Measurements from ENCODE around the gene CD180.
"Not testable (repeated sequence)": the region's sequence is repeated elsewhere in the genome, so short reads cannot be mapped to it uniquely, and the experiment has no call there.

CD180 gene

DNA sequence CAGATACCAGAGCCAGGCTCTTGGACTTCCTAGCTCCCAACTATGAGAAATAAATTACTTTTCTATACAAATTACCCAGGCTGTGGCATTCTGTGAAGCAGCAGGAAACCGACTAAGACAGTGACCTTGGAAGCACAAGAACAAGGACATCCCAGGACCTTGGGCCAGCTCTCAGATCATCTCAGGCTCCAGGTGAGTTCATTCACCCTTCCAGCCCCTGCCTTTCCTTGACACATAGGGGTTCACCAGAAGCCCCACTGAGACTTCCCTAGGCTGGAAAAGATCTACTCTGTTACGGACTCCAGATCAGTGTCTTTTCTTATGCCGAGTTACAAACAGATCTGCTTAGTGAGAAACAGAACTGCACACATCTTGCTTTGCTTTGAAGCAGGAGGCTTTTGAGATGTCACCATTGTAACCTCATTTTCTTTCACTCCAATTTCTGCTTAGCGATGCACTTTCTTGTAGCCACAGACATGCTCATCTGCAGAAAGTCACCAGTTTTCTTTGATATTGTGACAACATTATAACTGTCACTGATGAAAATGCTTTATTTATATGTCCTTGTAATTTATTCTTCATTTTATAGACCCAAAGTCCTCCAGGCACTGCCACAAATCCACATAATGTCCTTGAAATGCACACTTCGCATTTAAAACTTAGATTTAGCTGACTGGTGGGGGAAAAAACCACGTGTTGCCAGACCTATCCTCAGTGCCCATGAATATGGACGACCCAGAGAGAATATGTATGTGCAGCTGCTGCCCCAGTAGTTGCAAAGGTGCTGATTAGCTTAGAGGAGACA lies 8.1 kb downstream of the CD180 start:
- no peak for DNase-seq (ENCODE audit: low spot score)

DNA sequence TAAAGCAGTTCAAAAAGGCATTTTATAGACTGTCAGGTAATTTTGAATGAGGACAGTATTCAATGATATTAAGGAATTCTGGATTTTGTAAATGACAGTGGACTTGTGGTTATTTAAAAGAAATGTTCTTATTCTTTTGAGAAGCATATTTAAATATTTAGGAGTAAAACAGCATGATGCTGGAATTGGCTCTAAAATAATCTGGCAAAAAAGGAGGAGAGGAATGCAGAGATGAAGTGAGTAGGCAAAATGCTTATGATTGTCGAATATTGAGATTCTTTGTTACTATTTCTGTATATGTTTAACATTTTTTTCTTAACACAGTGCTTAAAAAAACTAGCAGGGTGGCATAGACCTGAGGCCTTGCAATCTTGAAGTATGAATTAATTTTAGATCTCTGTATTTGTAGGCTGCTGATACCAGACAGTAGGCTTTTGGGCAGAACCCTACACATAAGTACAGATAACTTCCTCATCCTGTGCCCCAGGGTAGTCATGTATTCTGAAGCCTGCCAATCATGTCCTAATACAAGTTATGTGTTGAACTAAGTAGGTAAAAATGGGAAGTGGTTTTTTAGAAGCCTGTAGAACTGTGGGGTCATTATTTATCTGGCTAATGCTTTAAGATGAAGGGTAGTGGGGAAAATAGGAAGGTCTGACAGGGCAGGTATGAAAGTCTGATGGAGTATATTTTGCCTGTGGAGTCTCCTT lies 9.4 kb downstream of the CD180 start:
- DNase-seq (ENCODE audit: low spot score) = no peak

DNA sequence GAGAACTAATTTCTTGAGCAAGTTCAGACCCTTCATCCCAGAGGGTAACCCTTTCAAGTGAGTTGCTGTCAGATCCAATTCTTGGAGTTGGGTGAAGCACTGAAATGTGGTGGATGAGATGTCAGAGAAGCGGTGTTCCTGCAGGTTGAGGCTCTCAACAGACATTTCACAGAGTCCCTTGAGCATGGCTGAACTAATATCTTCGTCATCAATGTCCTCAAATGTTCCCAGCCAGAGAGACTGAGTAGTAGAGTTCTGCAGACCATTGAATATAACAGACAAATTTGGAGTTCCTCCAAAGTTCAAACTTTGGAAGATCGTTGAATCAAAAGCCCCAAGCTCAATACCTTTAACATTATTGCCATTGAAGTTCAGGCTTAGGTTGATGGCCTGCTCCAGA lies 12.7 kb downstream of the CD180 start:
- no peak for DNase-seq (ENCODE audit: low spot score)

DNA sequence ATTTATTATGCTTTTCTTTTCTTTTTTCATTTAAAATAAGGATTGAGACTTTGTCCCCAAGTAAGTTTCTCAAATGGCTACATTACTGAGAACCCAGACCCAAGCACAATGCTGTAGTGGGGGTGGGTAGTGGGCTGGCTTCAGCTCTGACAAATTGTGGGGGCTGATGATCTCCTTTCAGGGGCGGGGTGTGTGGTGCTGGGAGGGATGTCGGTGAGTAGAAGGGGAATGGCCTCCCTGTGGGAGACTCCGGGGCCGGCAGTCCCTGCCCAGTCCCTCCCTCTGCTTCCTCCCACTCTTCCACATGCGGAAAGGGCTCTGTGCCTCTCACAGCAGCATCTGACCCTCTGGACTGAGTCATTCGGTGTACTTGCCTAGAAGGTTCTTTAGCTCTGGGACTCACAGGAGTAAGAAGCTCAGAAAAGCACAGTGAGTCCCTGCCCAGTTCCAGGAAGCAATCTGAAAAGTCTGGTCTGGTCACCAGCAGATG lies 14.3 kb downstream of the CD180 start:
- DNase-seq (ENCODE audit: low spot score) = no peak

DNA sequence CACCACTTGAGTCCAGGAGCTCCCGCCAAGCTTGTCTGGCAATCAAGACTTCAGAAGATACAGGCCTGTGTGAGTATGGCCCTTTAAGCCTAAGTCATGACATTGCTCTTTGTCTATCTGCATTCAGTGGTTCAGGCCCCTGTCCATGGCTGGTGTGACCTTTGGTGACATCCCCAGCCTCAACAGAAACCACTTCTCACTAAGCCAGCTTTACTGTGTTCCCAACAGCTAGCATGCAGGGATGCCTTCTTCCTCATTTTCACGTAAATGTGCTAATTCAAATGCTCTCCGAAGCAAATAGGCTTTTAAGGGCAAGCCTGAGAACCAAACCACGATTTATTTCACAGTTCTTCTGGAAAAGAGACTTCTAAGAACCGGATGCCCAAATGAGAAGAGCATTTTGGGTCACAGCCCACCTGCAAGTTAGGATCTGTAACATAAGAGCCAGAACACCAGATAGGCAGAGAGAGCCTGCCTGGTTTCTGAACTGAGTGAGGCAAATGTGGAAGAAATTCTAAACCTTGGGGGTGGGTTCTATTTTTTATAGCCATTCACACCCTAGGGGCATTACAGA lies 14.9 kb downstream of the CD180 start:
- no peak for DNase-seq (ENCODE audit: low spot score)

DNA sequence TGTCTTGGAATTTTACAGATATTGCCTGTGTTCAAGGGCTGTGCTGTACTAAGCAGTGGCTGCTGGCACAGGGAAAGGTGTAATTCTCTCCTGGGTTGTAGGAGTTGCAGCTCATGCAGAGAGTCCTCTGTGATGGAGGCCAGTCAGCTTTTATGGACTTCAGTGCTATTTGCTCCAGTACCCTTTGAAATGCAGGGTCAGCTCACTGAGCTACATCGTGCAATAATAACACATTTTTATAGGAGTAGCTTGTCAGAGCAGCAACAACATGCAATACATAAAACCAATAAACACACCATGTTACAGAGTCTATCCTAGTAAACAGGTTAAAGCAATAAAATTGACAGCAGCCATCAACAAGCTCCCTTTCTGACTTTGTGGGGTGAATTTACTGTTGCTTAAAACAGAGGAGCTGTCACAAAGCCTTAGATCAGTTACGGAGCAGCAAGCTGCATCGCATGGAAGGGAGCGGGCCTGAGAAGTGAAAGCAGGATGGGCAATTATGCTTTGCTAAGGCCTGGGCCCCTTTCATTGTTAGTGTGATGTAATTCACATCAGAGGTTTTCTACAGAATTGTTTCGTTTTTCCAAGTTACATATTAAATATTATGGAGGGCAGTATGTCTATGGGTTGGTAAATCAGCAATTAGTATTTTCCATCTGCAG lies 16.8 kb downstream of the CD180 start:
- no peak for DNase-seq (ENCODE audit: low spot score)

DNA sequence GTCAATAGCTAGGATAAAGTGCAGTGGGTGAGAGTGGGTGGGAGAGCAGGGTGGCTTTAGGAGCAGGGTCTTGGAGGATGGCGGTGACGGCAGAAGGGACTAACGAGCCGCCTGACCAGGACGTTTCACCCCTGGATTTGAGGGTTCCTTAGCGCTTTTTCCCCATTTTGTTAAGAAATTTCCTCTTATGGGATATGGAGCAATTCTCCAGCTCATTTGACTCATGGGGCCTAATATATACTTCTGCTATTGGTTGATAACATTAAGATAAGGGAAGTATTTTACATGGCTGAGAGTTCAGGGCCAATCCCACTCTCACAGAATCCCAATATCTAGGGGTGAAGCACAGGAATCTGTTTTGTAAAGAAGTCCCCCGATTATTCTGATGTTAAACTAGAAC lies 17.6 kb downstream of the CD180 start:
- DNase-seq (ENCODE audit: low spot score) = no peak

DNA sequence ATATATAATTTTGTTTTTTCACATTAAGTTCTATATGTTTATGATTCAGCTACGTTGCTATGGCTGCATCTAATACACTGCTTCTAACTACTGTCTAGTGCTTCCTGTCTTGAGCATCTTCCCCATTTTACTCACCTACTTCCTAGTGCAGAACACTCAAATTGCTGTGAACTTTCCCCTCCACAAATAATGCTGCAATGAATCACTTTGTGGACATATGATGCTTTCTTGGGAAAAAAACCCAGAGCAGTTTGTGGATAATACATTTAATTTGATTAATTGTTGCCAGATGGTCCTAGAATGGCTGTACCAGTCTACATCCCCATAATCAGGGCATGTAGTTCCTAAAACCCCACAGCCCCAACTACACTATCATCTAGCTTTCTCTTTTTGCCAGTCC lies 18.5 kb downstream of the CD180 start:
- DNase-seq (ENCODE audit: low spot score) = no peak

DNA sequence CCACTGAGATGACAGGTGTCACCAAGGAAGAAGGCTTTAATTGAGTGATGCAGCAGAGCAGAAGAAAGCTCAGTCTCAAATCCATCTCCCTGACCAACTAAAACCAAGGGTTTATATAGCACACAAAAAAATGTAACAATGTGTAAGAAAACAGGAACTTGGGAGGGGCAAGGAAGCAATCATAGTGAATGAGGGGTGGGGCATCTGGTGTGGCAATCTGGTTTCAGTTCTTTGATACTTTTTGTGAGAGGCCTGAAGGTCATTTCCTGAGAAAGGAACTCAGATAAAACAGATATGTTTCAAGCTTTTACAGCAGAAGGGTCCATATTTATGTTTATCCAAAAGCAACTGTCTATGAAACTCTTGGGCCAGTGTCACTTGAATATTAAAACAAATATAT lies 19.7 kb downstream of the CD180 start:
- no peak for DNase-seq (ENCODE audit: low spot score)

DNA sequence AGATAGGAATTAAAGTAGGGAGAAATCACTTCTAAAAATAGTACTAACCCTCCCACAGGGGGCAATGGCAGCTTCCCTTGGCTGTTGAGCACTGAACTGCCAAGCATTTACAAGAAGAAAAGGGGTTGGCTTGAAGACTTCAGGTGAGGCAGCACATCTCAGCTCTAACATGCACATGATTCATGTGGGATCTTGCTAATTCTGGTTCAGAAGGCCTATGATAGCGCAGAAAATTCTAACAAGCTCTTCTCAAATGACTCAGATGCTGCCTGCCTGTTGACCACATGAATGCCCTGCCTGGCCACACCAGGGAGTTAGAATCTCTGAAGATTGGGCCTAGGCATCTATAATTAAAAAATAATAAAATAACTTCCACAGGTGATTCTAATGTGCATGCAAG lies 22.6 kb downstream of the CD180 start:
- DNase-seq (ENCODE audit: low spot score) = no peak

DNA sequence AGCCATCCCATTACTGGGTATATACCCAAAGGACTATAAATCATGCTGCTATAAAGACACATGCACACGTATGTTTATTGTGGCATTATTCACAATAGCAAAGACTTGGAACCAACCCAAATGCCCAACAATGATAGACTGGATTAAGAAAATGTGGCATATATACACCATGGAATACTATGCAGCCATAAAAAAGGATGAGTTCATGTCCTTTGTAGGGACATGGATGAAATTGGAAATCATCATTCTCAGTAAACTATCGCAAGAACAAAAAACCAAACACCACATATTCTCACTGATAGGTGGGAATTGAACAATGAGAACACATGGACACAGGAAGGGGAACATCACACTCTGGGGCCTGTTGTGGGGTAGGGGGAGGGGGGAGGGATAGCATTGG lies 23.2 kb downstream of the CD180 start:
- DNase-seq (ENCODE audit: low spot score) = not testable (repeated sequence)

DNA sequence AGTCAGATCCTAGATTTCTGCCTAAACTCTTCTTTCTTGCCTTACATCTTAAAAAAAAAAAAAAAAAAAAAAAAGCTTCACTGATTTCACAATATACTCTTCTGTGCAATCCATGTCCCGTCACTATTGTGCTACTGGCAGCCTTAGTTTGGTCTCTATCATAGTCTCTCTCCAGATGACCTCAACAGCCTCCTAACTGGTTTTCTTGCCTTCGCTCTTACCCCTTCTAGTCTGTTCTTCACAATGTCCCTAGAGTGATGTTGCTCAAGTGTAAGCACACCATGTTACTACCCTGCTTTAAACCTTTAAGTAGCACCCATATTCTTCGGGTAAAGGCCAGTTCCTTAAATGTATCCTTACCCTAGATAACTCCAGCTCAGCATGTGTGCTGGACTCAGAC lies 25.8 kb downstream of the CD180 start:
- no peak for DNase-seq (ENCODE audit: low spot score)

DNA sequence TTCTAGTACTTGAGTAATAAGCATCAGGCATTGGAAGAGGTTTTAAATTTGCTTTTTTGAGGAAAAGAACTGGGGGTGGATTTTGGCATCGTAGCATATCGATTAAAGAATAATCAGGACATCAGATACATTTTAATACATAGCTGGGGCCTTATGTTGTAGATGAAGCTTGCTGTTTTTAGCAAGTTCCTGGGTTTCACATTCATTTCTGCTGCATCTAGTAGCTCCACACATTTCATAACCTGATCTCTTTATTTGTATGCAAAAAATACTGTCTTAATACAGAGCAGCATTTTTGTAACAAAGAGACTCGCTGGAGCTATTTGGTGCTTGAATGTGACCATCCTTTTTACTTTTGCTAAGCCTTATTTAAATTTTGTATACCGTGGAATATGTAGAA lies 28.5 kb downstream of the CD180 start:
- no peak for DNase-seq (ENCODE audit: low spot score)

DNA sequence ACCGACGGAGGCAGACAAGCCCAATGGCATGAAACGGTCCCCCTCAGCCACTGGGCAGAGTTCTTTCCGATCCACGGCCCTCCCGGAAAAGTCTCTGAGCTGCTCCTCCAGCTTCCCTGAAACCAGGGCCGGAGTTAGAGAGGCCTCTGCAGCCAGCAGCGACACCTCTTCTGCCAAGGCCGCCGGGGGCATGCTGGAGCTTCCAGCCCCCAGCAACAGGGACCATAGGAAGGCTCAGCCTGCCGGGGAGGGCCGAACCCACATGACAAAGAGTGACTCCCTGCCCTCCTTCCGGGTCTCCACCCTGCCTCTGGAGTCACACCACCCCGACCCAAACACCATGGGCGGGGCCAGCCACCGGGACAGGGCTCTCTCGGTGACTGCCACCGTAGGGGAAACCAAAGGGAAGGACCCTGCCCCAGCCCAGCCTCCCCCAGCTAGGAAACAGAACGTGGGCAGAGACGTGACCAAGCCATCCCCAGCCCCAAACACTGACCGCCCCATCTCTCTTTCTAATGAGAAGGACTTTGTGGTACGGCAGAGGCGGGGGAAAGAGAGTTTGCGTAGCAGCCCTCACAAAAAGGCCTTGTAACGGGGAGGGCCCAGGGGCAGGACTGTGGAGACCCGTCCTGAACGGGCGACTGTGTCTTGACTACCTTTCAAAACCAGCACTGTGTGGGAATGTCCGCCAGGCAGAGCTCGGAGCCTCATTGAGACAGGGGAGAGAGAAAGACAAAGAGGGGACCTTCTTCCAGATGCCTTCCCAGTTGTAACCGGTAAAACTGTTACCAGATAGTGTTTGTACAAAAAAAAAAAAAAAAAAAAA lies 29.9 kb downstream of the CD180 start:
- DNase-seq (ENCODE audit: low spot score) = no peak

DNA sequence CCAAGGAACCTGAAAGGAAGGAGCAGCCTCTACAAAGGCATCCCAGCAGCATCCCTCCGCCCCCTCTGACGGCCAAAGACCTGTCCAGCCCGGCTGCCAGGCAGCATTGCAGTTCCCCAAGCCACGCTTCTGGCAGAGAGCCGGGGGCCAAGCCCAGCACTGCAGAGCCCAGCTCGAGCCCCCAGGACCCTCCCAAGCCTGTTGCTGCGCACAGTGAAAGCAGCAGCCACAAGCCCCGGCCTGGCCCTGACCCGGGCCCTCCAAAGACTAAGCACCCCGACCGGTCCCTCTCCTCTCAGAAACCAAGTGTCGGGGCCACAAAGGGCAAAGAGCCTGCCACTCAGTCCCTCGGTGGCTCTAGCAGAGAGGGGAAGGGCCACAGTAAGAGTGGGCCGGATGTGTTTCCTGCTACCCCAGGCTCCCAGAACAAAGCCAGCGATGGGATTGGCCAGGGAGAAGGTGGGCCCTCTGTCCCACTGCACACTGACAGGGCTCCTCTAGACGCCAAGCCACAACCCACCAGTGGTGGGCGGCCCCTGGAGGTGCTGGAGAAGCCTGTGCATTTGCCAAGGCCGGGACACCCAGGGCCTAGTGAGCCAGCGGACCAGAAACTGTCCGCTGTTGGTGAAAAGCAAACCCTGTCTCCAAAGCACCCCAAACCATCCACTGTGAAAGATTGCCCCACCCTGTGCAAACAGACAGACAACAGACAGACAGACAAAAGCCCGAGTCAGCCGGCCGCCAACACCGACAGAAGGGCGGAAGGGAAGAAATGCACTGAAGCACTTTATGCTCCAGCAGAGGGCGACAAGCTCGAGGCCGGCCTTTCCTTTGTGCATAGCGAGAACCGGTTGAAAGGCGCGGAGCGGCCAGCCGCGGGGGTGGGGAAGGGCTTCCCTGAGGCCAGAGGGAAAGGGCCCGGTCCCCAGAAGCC lies 30.8 kb downstream of the CD180 start:
- DNase-seq (ENCODE audit: low spot score) = peak; percentile 74

DNA sequence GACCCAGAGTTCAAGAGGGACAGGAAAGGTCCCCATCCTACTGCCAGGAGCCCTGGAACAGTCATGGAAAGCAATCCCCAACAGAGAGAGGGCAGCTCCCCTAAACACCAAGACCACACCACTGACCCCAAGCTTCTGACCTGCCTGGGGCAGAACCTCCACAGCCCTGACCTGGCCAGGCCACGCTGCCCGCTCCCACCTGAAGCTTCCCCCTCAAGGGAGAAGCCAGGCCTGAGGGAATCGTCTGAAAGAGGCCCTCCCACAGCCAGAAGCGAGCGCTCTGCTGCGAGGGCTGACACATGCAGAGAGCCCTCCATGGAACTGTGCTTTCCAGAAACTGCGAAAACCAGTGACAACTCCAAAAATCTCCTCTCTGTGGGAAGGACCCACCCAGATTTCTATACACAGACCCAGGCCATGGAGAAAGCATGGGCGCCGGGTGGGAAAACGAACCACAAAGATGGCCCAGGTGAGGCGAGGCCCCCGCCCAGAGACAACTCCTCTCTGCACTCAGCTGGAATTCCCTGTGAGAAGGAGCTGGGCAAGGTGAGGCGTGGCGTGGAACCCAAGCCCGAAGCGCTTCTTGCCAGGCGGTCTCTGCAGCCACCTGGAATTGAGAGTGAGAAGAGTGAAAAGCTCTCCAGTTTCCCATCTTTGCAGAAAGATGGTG lies 31.6 kb downstream of the CD180 start:
- DNase-seq (ENCODE audit: low spot score) = no peak

DNA sequence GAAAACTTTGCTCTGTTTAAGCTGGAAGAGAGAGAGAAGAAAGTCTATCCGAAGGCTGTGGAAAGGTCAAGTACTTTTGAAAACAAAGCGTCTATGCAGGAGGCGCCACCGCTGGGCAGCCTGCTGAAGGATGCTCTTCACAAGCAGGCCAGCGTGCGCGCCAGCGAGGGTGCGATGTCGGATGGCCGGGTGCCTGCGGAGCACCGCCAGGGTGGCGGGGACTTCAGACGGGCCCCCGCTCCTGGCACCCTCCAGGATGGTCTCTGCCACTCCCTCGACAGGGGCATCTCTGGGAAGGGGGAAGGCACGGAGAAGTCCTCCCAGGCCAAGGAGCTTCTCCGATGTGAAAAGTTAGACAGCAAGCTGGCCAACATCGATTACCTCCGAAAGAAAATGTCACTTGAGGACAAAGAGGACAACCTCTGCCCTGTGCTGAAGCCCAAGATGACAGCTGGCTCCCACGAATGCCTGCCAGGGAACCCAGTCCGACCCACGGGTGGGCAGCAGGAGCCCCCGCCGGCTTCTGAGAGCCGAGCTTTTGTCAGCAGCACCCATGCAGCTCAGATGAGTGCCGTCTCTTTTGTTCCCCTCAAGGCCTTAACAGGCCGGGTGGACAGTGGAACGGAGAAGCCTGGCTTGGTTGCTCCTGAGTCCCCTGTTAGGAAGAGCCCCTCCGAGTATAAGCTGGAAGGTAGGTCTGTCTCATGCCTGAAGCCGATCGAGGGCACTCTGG lies 32.6 kb downstream of the CD180 start:
- DNase-seq (ENCODE audit: low spot score) = no peak

DNA sequence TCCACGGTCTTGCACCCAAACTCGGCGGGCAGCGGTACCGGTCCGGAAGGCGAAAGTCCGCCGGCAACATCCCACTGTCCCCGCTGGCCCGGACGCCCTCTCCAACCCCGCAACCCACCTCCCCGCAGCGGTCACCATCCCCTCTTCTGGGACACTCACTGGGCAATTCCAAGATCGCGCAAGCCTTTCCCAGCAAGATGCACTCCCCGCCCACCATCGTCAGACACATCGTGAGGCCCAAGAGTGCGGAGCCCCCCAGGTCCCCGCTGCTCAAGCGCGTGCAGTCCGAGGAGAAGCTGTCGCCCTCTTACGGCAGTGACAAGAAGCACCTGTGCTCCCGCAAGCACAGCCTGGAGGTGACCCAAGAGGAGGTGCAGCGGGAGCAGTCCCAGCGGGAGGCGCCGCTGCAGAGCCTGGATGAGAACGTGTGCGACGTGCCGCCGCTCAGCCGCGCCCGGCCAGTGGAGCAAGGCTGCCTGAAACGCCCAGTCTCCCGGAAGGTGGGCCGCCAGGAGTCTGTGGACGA lies 33.3 kb downstream of the CD180 start:
- DNase-seq (ENCODE audit: low spot score) = no peak

DNA sequence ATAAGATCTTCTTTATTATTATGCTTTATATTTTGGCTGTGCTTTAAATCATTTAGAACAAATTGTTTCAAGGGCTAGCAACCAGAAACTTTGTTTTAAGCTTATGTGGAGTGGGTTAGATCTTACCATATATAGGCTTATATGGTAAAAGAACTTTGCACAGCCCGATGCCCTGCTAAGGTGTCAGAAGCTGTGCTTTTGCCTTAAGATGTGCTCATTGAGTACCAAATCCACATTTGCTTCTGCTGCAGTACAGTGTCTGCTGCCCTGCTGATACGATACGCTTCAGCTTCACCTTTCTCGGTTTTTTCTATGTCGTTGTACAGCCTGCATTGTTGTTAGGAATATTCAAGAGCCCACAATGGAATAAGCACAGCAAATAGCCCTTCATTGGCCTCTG lies 34.8 kb downstream of the CD180 start:
- no peak for DNase-seq (ENCODE audit: low spot score)
